Ovary (tissue), 3 donors: ENCODE measurements around the gene SH3GL1.

Experiments used
- EP300 ChIP-seq: sonication (generic); formaldehyde crosslinking; IDR thresholded peaks from one replicate; pipeline ENCODE4 v1.6.1; 2017; ENCODE audit warnings: antibody characterized with exemption
- POLR2A ChIP-seq: fragments of 450-650 bp; IDR thresholded peaks from one replicate; pipeline ENCODE4 v1.6.1; 2017; ENCODE audit warnings: antibody characterized with exemption, mild to moderate bottlenecking, moderate library complexity
- TF ChIP-seq, protein P1 (sequence below), 3 donors: fragments of 450-650 bp in 2 of 3; fragments of 200-600 bp in 1 of 3; IDR thresholded peaks; one replicate each; pipeline versions ENCODE4 v1.5.1 to v1.8.0; 2016 to 2022; ENCODE audit warnings: antibody characterized with exemption in 3 of 3, mild to moderate bottlenecking in 1 of 3
- donor health status: DM: no; HTN: no; CAD: no.

DNA sequence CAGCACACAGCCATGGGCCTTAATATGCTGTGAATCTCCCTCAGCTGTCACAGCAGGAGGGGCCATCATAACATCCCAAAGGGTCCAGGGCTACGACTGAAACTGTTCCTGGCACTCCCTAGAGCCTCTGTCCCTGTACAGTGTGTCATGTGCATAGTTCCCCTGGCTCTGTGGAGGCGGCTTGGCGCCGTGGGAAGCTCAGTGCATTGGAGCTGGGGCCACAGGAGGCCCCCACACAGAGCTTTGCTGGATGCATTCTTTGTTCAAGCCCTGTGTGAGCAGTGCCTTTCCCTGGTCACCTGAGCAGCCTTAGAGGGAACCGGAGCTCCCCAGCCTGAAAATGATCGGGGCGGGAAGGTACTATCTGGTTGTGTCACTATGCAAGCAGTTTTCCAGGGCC, 35.9 kb upstream of the SH3GL1 start:
- TF ChIP-seq POLR2A (no peak), EP300 (no peak)
- TF ChIP-seq, protein P1, sequence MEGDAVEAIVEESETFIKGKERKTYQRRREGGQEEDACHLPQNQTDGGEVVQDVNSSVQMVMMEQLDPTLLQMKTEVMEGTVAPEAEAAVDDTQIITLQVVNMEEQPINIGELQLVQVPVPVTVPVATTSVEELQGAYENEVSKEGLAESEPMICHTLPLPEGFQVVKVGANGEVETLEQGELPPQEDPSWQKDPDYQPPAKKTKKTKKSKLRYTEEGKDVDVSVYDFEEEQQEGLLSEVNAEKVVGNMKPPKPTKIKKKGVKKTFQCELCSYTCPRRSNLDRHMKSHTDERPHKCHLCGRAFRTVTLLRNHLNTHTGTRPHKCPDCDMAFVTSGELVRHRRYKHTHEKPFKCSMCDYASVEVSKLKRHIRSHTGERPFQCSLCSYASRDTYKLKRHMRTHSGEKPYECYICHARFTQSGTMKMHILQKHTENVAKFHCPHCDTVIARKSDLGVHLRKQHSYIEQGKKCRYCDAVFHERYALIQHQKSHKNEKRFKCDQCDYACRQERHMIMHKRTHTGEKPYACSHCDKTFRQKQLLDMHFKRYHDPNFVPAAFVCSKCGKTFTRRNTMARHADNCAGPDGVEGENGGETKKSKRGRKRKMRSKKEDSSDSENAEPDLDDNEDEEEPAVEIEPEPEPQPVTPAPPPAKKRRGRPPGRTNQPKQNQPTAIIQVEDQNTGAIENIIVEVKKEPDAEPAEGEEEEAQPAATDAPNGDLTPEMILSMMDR (IDR thresholded peaks at IDR 0.05) = no peak
